Measurements from ENCODE around the gene TSPY8.
"Not testable (repeated sequence)": the region's sequence is repeated elsewhere in the genome, so short reads cannot be mapped to it uniquely, and the experiment has no call there.

The TSPY8 gene

GRCh38 chrY:9357497-9357896 is at the start of gene TSPY8:
TSPY8 (plus strand) TSS chrY:9357797; CDS start chrY:9357843, 46 bp downstream.
- H3K4me3 ChIP-seq (ENCODE audit: low read depth, low read length); DNase-seq (ENCODE audit: low read depth): not testable (repeated sequence)

- TF ChIP-seq CTCF (IDR thresholded peaks at IDR 0.05; ENCODE audit: low read depth, low read length, missing control alignments), result no peak
- H3K4me3 ChIP-seq (ENCODE audit: low read depth, low read length), result no peak overlapping the region
- DNase-seq (ENCODE audit: low read depth), result no peak
These were observed 36.6 kb upstream of the TSPY8 start for GRCh38 chrY:9320996-9321395.

GRCh38 chrY:9337164-9337563 is 20.4 kb upstream of the TSPY8 start, which contains the start of gene TSPY4:
TSPY4 (plus strand) TSS chrY:9337464; CDS start chrY:9337510, 46 bp downstream.
- H3K4me3 ChIP-seq (ENCODE audit: low read depth, low read length); DNase-seq (ENCODE audit: low read depth): not testable (repeated sequence)

- not testable (repeated sequence) for DNase-seq (ENCODE audit: low read depth); H3K4me3 ChIP-seq (ENCODE audit: low read depth, low read length)
These were observed 38.9 kb downstream of the TSPY8 start for GRCh38 chrY:9396527-9396926.

GRCh38 chrY:9398121-9398520 is 40.5 kb downstream of the TSPY8 start, which contains the start of gene TSPY3:
TSPY3 (plus strand) TSS chrY:9398421; CDS start chrY:9398467, 46 bp downstream.
- not testable (repeated sequence) for H3K4me3 ChIP-seq (ENCODE audit: low read depth, low read length); DNase-seq (ENCODE audit: low read depth)
